ENCODE measurements around the gene NT5C2.

The NT5C2 gene

GRCh38 chr10:103123282-103124024 lies 69.6 kb downstream of the NT5C2 start:
- DNase-seq (ENCODE audit: low spot score): no peak

- no peak for DNase-seq (ENCODE audit: low spot score)
Observed at GRCh38 chr10:103120977-103121735, 71.9 kb downstream of the NT5C2 start.

- DNase-seq (ENCODE audit: low spot score): no peak
Observed at GRCh38 chr10:103120546-103120945, 72.5 kb downstream of the NT5C2 start.

GRCh38 chr10:103117247-103117646 lies 75.8 kb downstream of the NT5C2 start:
- no peak for DNase-seq (ENCODE audit: low spot score)

- no peak for DNase-seq (ENCODE audit: low spot score)
Observed at GRCh38 chr10:103114876-103115275, 78.2 kb downstream of the NT5C2 start.

- DNase-seq (ENCODE audit: low spot score): no peak
Observed at GRCh38 chr10:103111918-103112877, 80.9 kb downstream of the NT5C2 start.

- DNase-seq (ENCODE audit: low spot score): no peak
Observed at GRCh38 chr10:103111031-103111917, 81.8 kb downstream of the NT5C2 start.

GRCh38 chr10:103110407-103110806 lies 82.7 kb downstream of the NT5C2 start:
- DNase-seq (ENCODE audit: low spot score): no peak

- no peak for DNase-seq (ENCODE audit: low spot score)
Observed at GRCh38 chr10:103109821-103110220, 83.3 kb downstream of the NT5C2 start.

- no peak for DNase-seq (ENCODE audit: low spot score)
Observed at GRCh38 chr10:103106539-103106938, 86.5 kb downstream of the NT5C2 start.

- DNase-seq (ENCODE audit: low spot score): no peak
Observed at GRCh38 chr10:103105462-103105861, 87.6 kb downstream of the NT5C2 start.

- no peak for DNase-seq (ENCODE audit: low spot score)
Observed at GRCh38 chr10:103104721-103105120, 88.4 kb downstream of the NT5C2 start.

GRCh38 chr10:103103989-103104388 lies 89.1 kb downstream of the NT5C2 start:
- DNase-seq (ENCODE audit: low spot score): no peak

GRCh38 chr10:103102195-103102594 lies 90.9 kb downstream of the NT5C2 start:
- no peak for DNase-seq (ENCODE audit: low spot score)

GRCh38 chr10:103100620-103101019 lies 92.5 kb downstream of the NT5C2 start:
- no peak for DNase-seq (ENCODE audit: low spot score)

GRCh38 chr10:103098240-103098639 lies 94.8 kb downstream of the NT5C2 start:
- no peak for DNase-seq (ENCODE audit: low spot score)

- no peak for DNase-seq (ENCODE audit: low spot score)
Observed at GRCh38 chr10:103096130-103096529, 96.9 kb downstream of the NT5C2 start.

GRCh38 chr10:103095005-103095404 lies 98.1 kb downstream of the NT5C2 start:
- no peak for DNase-seq (ENCODE audit: low spot score)

- no peak for DNase-seq (ENCODE audit: low spot score)
Observed at GRCh38 chr10:103090911-103091310, 102.2 kb downstream of the NT5C2 start.

- no peak for DNase-seq (ENCODE audit: low spot score)
Observed at GRCh38 chr10:103089493-103089892, 103.6 kb downstream of the NT5C2 start.

GRCh38 chr10:103086799-103087198 lies 106.3 kb downstream of the NT5C2 start:
- no peak for DNase-seq (ENCODE audit: low spot score)

Measured in kidney tubule cell (primary cell).